Measurements from ENCODE around the gene SMARCB1.

GRCh38 chr22:23782252-23782651 is 4.5 kb upstream of the SMARCB1 start:
- TF ChIP-seq CTCF (conservative IDR thresholded peaks at IDR 0.05; ENCODE audit: low read depth, low read length) (no peak), EZH2 (IDR thresholded peaks at IDR 0.05; ENCODE audit: borderline replicate concordance, low read depth, low read length, poor library complexity, severe bottlenecking) (no peak)
